Smooth muscle cell (in vitro differentiated cells): ENCODE measurements around the gene MYOM1. TPM values are rescaled to one million over a fixed set of nuclear protein-coding genes. Genes with fewer than 3 reads are reported as not detected.

Experiments used
- DNase-seq: peaks from one replicate; lab custom pipeline; 2025; ENCODE audit not compliant: unreplicated experiment; lab: John Stamatoyannopoulos, UW
- H2AFZ ChIP-seq: fragments of 200-600 bp; sonication (generic); 2 replicates; pipeline ENCODE4 v1.6.0; 2016; ENCODE audit warnings: antibody characterized with exemption, low read depth, mild to moderate bottlenecking
- H3F3A ChIP-seq: fragments of 200-600 bp; sonication (generic); 2 replicates; pipeline ENCODE4 v1.6.0; 2017; ENCODE audit warnings: antibody characterized with exemption, low read depth
- H3K27ac ChIP-seq: fragments of 200-600 bp; sonication (generic); 2 replicates; pipeline ENCODE4 v1.5.1; 2016; ENCODE audit warnings: low read depth, mild to moderate bottlenecking
- H3K27me3 ChIP-seq: fragments of 200-600 bp; sonication (generic); 2 replicates; pipeline ENCODE4 v1.6.1; 2016; ENCODE audit warnings: low read depth, mild to moderate bottlenecking
- H3K36me3 ChIP-seq: fragments of 200-600 bp; sonication (generic); 2 replicates; pipeline ENCODE4 v1.5.1; 2016; ENCODE audit warnings: low read depth
- H3K4me1 ChIP-seq: fragments of 200-600 bp; sonication (generic); 2 replicates; pipeline ENCODE4 v1.5.1; 2016; ENCODE audit warnings: low read depth
- H3K4me2 ChIP-seq: fragments of 200-600 bp; sonication (generic); 2 replicates; pipeline ENCODE4 v1.6.0; 2016; ENCODE audit warnings: mild to moderate bottlenecking
- H3K4me3 ChIP-seq: fragments of 200-600 bp; sonication (generic); 2 replicates; pipeline ENCODE4 v1.5.1; 2016; ENCODE audit warnings: mild to moderate bottlenecking
- H3K79me2 ChIP-seq: fragments of 200-600 bp; sonication (generic); 2 replicates; pipeline ENCODE4 v1.6.0; 2016; ENCODE audit warnings: low read depth, mild to moderate bottlenecking
- H3K9ac ChIP-seq: fragments of 200-600 bp; sonication (generic); 2 replicates; pipeline ENCODE4 v1.6.0; 2016; ENCODE audit warnings: low read depth
- H3K9me3 ChIP-seq: fragments of 200-600 bp; sonication (generic); replicated peaks from 2 replicates; pipeline ENCODE4 v1.5.1; 2016; ENCODE audit warnings: low read depth
- H4K20me1 ChIP-seq: fragments of 200-600 bp; sonication (generic); 2 replicates; pipeline ENCODE4 v1.6.0; 2016; ENCODE audit warnings: low read depth
- CTCF ChIP-seq: fragments of 200-600 bp; sonication (generic); IDR thresholded peaks from 2 replicates; pipeline ENCODE4 v1.5.1; 2017; ENCODE audit warnings: borderline replicate concordance, mild to moderate bottlenecking, antibody characterized with exemption; ENCODE audit not compliant: insufficient read depth, poor library complexity, severe bottlenecking
- WGBS: methylation state at CpG from one replicate; pipeline ENCODE4 v1.1.7; 2016; ENCODE audit warnings: low lambda C conversion rate; 5-methylcytosine and 5-hydroxymethylcytosine counted together
- polyA plus RNA-seq: library from polyadenylated mRNA; unstranded; fragments of >200 nt; fragmentation: Nextera tagmentation; extraction: Ambion mirVana; gene quantifications from 2 replicates; pipeline ENCODE4 v1.2.1, GENCODE V29; 2016
- total RNA-seq: library from RNA; depleted of rRNA; stranded (reverse); fragments of >200 nt; gene quantifications from 2 replicates; pipeline ENCODE4 v1.2.3, GENCODE V29; 2014

Gene MYOM1
- total and polyA plus RNA-seq, 2 experiments from 2014 or later, result 0.40 to 0.87 TPM

- no peak overlapping the region for H3K27ac ChIP-seq
- no peaks in the 10 kb centered on the region for H3F3A ChIP-seq
- no peaks in the 10 kb centered on the region for H3K27me3 ChIP-seq
- H2AFZ ChIP-seq, result no peak overlapping the region
- H3K4me3 ChIP-seq, result no peak overlapping the region
- H3K36me3 ChIP-seq, result no peaks in the 10 kb centered on the region
- H3K9me3 ChIP-seq, result no peaks in the 10 kb centered on the region
- TF ChIP-seq CTCF, result no peak
- no peak overlapping the region for H3K9ac ChIP-seq
- no peak overlapping the region for H3K4me2 ChIP-seq
- H3K4me1 ChIP-seq, result no peaks in the 10 kb centered on the region
- 69% methylated on average over 2 of the region's 2 CpGs for WGBS
- DNase-seq, result no peak
- H3K79me2 ChIP-seq, result no peaks in the 10 kb centered on the region
- H4K20me1 ChIP-seq, result no peaks in the 10 kb centered on the region
Observed at GRCh38 chr18:3121259-3121658, 98.5 kb downstream of the MYOM1 start.

- Histone ChIP-seq H3K27ac (no peak overlapping the region), H3F3A (no peaks in the 10 kb centered on the region), H2AFZ (no peak overlapping the region), H3K9me3 (no peaks in the 10 kb centered on the region), H3K4me3 (no peak overlapping the region), H3K4me1 (no peaks in the 10 kb centered on the region), H3K36me3 (no peaks in the 10 kb centered on the region), H3K9ac (no peak overlapping the region), H3K79me2 (no peaks in the 10 kb centered on the region), H4K20me1 (no peaks in the 10 kb centered on the region), H3K4me2 (no peak overlapping the region), H3K27me3 (no peaks in the 10 kb centered on the region)
- no peak for DNase-seq
- 96% methylated on average over 9 of the region's 9 CpGs for WGBS
- no peak for TF ChIP-seq CTCF
Observed at GRCh38 chr18:3120356-3120755, 99.4 kb downstream of the MYOM1 start.

GRCh38 chr18:3119401-3120341 lies 100.1 kb downstream of the MYOM1 start:
- TF ChIP-seq CTCF, result no peak
- no peak overlapping the region for H3K9ac ChIP-seq
- H3K4me2 ChIP-seq, result no peak overlapping the region
- 90% methylated on average over 12 of the region's 12 CpGs for WGBS
- no peak for DNase-seq
- no peak overlapping the region for H2AFZ ChIP-seq
- no peaks in the 10 kb centered on the region for H3K4me1 ChIP-seq
- no peak overlapping the region for H3K4me3 ChIP-seq
- no peaks in the 10 kb centered on the region for H3K9me3 ChIP-seq
- no peaks in the 10 kb centered on the region for H3K36me3 ChIP-seq
- no peak overlapping the region for H3K27ac ChIP-seq
- no peaks in the 10 kb centered on the region for H4K20me1 ChIP-seq
- no peaks in the 10 kb centered on the region for H3K79me2 ChIP-seq
- H3K27me3 ChIP-seq, result no peaks in the 10 kb centered on the region
- no peaks in the 10 kb centered on the region for H3F3A ChIP-seq
